ENCODE measurements around the gene PEAK1. TPM values are rescaled to one million over a fixed set of nuclear protein-coding genes. Genes with fewer than 3 reads are reported as not detected.
A peak's percentile ranks its signal among the peaks of the same experiment; 100 is the strongest.

PEAK1 gene
- total RNA-seq, 1 experiment from 2014 or later: 58.7 TPM

DNA sequence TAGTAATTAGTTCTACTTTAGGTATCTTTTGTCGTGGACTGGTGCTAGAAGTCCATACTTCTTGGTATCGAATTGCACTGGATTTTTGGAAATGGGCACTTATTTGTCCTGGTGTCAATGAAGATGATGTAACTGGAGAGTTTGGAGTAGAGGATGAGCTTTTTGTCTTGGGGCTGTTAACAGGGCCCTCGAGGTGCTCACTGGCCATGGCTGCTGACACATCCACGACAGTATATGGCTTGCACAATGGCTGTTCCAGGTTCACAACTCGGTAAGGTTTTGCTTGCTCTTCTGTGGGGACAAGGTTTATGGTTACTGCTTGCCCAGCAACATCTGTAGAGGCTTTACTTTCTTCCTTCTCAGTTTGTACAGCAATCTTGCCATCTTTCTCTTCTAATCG, 239.6 kb downstream of the PEAK1 start:
- in situ Hi-C loops (cut with HindIII; ENCODE audit: low pct_unique_long_range_greater_than_20kb, low sequenced_read_pairs) (no loop called here), intact Hi-C loops (cut with micrococcal nuclease; ENCODE audit: unreplicated experiment) (loop anchor here (10.0 kb wide), 1 partner anchor 315 kb away; no protein-coding TSS in a partner anchor)
- Histone ChIP-seq H3K4me1 (ENCODE audit: control insufficient read depth, insufficient read depth, low read length) (no peaks in the 10 kb centered on the region), H3K9me3 (ENCODE audit: control insufficient read depth, insufficient read depth, low read depth, low read length) (no peaks in the 10 kb centered on the region), H3K27ac (ENCODE audit: low read length) (no peak overlapping the region), H3K4me3 (ENCODE audit: low read depth in 2 of 2, low read length in 2 of 2) (no peak overlapping the region), H3K36me3 (ENCODE audit: control insufficient read depth, insufficient read depth, low read length) (no peaks in the 10 kb centered on the region), H3K27me3 (ENCODE audit: control insufficient read depth, insufficient read depth, low read length) (no peaks in the 10 kb centered on the region)
- ChIA-PET POLR2A (no interaction called here), CTCF (no interaction called here)
- ATAC-seq: no peak
- BruUV-seq (replicated peaks): no TSS peak
- TF ChIP-seq POLR2AphosphoS5 (IDR thresholded peaks at IDR 0.05; ENCODE audit: low read depth, low read length) (no peak), TCF7L2 (IDR thresholded peaks at IDR 0.05; ENCODE audit: low read depth, low read length) (no peak), CTCF (IDR thresholded peaks at IDR 0.05) (no peak), SIN3A (IDR thresholded peaks at IDR 0.05; ENCODE audit: borderline replicate concordance, insufficient read depth, low read depth, low read length) (no peak)
- TF ChIP-seq, protein P1, sequence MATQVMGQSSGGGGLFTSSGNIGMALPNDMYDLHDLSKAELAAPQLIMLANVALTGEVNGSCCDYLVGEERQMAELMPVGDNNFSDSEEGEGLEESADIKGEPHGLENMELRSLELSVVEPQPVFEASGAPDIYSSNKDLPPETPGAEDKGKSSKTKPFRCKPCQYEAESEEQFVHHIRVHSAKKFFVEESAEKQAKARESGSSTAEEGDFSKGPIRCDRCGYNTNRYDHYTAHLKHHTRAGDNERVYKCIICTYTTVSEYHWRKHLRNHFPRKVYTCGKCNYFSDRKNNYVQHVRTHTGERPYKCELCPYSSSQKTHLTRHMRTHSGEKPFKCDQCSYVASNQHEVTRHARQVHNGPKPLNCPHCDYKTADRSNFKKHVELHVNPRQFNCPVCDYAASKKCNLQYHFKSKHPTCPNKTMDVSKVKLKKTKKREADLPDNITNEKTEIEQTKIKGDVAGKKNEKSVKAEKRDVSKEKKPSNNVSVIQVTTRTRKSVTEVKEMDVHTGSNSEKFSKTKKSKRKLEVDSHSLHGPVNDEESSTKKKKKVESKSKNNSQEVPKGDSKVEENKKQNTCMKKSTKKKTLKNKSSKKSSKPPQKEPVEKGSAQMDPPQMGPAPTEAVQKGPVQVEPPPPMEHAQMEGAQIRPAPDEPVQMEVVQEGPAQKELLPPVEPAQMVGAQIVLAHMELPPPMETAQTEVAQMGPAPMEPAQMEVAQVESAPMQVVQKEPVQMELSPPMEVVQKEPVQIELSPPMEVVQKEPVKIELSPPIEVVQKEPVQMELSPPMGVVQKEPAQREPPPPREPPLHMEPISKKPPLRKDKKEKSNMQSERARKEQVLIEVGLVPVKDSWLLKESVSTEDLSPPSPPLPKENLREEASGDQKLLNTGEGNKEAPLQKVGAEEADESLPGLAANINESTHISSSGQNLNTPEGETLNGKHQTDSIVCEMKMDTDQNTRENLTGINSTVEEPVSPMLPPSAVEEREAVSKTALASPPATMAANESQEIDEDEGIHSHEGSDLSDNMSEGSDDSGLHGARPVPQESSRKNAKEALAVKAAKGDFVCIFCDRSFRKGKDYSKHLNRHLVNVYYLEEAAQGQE (IDR thresholded peaks at IDR 0.05; ENCODE audit: insufficient read depth in 1 of 2, low read depth in 2 of 2, low read length in 1 of 2): no peak
- no peak for DNase-seq (ENCODE audit: low read depth, low spot score)

DNA sequence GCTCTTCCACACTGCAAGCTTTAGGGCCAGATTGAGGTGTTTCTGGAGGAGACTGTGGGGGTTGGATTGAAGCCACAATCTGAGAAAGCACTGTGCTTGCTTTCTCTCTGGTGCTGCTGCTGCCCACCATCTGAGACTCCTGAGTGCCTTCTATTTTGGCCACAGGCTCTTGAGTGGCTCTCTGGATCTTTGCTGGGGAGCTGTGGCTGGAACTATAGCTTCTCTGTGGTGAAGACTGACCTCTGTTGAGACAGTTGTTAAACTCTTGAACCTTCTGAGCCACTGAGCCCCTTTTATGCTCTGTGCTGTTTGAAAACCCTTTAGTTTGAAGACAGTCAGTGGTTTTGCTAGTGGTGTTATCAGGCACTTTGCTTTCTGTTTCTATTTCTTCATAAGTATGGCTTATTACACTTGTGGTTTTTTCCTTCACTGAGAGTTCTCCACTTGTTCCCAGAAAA, 240.3 kb downstream of the PEAK1 start:
- DNase-seq (ENCODE audit: low read depth, low spot score): no peak
- ATAC-seq: no peak
- BruUV-seq (replicated peaks): TSS peak; percentile 63
- no peaks in the 10 kb centered on the region for H3K27me3 ChIP-seq (ENCODE audit: control insufficient read depth, insufficient read depth, low read length)
- in situ Hi-C loops (cut with HindIII; ENCODE audit: low pct_unique_long_range_greater_than_20kb, low sequenced_read_pairs): no loop called here
- CTCF ChIA-PET: no interaction called here
- H3K9me3 ChIP-seq (ENCODE audit: control insufficient read depth, insufficient read depth, low read depth, low read length): no peaks in the 10 kb centered on the region
- no peak for TF ChIP-seq CTCF (IDR thresholded peaks at IDR 0.05)
- TF ChIP-seq POLR2AphosphoS5 (IDR thresholded peaks at IDR 0.05; ENCODE audit: low read depth, low read length): no peak
- no peak for TF ChIP-seq TCF7L2 (IDR thresholded peaks at IDR 0.05; ENCODE audit: low read depth, low read length)
- no peak for TF ChIP-seq SIN3A (IDR thresholded peaks at IDR 0.05; ENCODE audit: borderline replicate concordance, insufficient read depth, low read depth, low read length)
- TF ChIP-seq, protein P1 (IDR thresholded peaks at IDR 0.05; ENCODE audit: insufficient read depth in 1 of 2, low read depth in 2 of 2, low read length in 1 of 2): no peak
- POLR2A ChIA-PET: no interaction called here
- H3K4me1 ChIP-seq (ENCODE audit: control insufficient read depth, insufficient read depth, low read length): no peaks in the 10 kb centered on the region
- H3K4me3 ChIP-seq (ENCODE audit: low read depth in 2 of 2, low read length in 2 of 2): no peak overlapping the region
- no peak overlapping the region for H3K27ac ChIP-seq (ENCODE audit: low read length)
- intact Hi-C loops (cut with micrococcal nuclease; ENCODE audit: unreplicated experiment): no loop called here
- H3K36me3 ChIP-seq (ENCODE audit: control insufficient read depth, insufficient read depth, low read length): no peaks in the 10 kb centered on the region
